ENCODE measurements around the gene GPR78.

Gene GPR78

GRCh38 chr4:8601086-8601485 is 20.9 kb downstream of the GPR78 start:
- DNase-seq, result no peak

- no peak for DNase-seq
Observed at GRCh38 chr4:8601556-8601955, 21.4 kb downstream of the GPR78 start.

GRCh38 chr4:8602686-8603430 is 22.7 kb downstream of the GPR78 start:
- DNase-seq, result no peak

DNA sequence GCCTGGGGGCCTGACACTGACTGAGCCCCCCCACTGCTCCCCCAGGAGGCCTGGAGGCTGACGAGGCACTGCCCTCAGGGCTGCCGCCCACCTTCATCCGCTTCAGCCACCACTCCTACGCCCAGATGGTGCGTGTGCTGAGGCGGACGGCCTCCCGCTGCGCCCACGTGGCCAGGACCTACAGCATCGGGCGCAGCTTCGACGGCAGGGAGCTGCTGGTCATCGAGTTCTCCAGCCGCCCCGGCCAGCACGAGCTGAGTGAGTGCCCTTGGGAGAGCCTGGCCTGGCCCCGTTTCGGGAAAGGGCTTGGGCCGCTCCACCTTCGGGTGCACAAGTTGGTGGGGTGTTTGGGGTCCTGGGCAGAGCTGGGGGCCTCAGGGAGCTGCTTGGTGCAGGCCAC is 23.7 kb downstream of the GPR78 start:
- DNase-seq, result no peak

DNA sequence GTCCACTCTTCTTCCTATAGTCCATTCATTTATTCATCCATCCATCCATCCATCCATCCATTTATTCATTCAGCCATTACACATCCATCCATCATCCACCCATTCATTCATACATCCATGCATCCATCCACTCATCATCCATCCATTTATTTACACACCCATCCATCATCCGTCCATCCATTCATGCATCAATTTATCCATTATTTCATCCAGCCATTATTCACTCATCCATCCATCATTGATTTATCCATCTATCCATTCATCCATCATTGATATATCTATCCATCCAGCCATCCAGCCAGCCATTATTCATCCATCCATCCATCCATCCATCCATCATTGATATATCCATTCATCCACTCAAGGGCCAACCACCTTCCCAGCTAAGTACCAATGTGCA is 25.1 kb downstream of the GPR78 start:
- DNase-seq, result no peak

- no peak for DNase-seq
Observed at GRCh38 chr4:8606476-8606875, 26.3 kb downstream of the GPR78 start.

DNA sequence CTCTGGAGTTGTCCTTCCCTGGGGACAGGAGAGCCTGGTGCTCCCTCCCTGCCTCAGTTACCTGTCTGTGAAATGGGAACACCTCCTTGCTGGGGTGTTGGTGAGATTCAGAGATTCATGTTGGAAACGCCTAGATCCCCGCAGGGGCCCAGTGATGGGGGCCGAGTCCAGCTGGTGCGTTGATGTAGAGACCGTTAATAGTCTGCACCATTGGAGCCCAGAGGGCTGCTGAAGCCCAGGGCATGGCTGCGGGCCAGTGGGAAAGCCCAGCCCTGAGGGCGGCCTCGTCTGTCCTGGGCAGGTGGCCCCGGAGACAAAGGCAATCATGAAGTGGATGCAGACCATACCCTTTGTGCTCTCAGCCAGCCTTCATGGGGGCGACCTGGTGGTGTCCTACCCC is 26.8 kb downstream of the GPR78 start:
- DNase-seq, result no peak

DNA sequence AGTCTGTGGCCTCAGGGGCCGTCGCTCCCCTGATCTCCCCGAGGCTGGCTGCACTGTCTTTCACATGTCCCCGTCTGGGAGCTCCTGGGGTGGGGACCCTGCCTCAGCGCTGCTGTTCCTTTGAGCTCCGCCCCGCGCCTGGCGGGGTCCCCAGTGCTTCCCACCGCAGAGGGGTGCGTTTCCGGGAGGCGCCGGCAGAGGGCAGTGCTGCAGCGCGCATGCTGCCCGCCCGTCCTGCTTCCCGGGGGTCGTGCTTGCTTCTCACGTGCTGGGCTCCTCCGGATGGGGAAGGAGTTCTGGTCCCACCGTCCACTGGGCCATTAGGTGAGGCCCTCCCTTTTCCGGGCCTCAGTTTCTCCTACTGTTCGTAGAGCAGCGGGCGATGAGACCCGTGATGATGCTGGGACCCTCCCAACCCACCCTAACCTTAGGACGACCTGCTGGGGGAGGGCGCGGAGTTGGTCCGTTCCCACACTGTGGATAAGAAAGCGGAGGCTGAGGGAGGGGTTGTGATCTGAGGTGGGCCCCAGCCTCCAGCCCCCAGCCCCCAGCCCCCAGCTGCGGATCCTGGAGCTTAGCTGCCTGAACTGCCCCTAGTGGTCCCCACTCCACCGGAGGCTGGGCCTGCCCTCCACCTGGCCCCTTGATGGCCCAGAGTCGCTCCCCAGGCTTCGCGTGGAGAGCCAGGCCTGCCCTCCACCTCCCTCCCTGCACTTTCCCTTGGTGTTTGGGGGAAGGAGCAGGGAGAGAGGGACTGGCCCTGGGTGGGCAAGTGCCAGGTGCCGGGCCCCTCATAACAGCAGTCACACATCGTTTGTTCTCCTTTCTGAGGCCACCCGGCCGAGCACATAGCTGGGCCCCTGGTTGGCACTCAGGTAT is 27.6 kb downstream of the GPR78 start:
- DNase-seq, result no peak

DNA sequence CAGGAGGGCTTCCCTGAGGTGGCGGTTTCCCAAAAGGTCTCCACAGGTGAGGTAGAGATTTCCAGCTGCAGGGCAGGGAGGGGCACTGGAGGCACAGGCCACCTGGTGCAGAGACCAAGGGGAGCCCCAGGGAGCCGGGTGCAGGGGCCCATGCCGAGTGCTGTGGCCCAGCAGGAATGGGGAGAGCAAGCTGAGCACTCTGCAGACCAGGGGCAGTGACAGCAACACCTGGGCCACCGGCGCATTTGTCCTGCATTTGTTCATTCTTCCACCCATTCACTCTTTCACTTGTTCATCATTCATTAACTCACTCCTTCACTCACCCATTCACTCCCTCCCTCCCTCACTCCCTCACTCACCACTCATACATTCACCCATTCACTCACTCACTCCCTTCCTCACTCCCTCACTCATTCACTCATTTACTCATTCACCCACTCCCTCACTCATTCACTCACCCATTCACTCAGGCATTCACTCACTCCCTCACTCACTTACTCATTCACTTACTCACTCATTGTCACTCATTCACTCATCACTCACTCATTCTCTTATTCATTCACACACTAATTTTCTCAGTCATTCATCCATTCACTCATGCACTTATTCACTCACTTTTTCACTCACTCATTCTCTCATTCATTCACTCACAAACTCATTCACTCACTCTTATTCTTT is 28.7 kb downstream of the GPR78 start:
- no peak for DNase-seq

DNA sequence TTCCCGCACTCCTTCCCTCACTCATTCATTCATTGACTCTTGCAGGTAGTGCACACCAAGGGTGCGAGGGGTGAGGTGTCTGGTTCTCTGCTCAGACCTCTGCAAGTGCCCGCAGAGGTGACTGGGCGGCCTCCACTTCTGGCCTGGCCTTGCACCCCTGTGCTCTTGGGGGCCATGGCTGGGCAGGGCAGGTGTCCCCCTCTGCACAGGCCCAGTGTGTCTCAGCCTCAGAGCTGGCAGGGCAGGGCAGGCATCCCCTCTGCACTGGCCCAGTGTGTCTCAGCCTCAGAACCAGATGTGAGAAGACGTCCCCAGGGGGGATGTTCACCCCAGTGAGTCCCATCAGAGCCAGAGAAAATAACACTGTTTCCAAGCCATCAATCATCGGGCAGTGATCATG is 29.2 kb downstream of the GPR78 start:
- no peak for DNase-seq

- no peak for DNase-seq
Observed at GRCh38 chr4:8609824-8610350, 29.7 kb downstream of the GPR78 start.

DNA sequence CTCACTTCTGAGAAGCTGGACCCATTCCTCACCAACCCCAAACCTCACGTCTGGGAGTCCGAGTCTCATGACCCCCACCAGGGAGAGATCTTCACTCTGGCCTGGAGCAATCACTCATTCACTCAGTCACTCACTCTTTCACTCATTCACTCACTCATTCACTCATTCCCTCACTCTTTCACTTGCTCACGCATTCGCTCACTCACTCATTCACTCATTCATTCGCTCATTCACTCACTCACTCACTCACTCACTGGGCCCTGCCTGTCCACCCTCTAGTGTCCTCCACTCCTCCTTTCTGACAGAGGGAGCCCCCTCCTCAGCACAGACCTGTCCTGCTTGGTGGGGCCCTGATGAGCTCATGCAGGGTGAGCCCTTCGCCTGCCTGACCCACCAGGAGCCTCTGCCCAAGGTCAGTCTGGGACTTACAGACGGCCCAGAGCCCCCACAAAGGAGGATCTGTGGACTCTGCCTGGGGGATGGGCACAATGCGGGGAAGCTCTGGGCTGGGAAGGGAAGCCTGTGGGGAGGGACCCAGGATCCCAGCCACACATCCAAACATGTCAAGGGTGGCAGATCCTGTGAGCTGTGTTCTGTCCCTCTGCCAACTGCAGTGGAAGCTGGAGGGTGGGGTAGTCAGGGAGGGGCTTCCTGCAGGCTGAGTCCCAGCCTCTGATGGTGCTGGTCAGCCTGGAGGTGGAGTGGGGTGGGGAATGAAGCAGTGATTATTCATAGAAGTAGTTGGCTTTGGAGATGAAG is 30.8 kb downstream of the GPR78 start:
- DNase-seq, result no peak

- no peak for DNase-seq
Observed at GRCh38 chr4:8612646-8613045, 32.5 kb downstream of the GPR78 start.

- no peak for DNase-seq
Observed at GRCh38 chr4:8613421-8614364, 33.5 kb downstream of the GPR78 start.

GRCh38 chr4:8614365-8615193 is 34.4 kb downstream of the GPR78 start:
- no peak for DNase-seq

- no peak for DNase-seq
Observed at GRCh38 chr4:8615366-8615765, 35.2 kb downstream of the GPR78 start.

- DNase-seq, result no peak
Observed at GRCh38 chr4:8615921-8616787, 36.0 kb downstream of the GPR78 start.

DNA sequence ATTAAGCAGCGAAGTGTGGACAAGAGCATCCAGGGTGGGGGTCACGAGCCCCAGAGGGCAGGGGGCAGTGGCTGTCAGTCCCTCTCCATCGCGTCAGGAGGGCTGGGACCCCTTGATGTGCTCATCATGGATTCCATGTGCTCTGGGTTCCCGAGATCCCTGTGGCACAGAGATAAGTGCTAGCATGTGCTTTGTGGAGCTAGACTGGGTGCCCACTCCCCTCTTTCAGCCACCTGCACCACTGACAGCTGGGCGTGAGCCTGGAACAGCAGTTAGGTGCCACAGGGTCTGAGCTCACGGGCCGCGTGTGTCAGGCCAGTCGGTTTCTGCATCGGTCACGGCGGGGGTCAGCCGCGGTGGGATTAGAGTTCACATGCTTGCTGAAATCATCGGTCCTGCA is 36.6 kb downstream of the GPR78 start:
- no peak for DNase-seq

- no peak for DNase-seq
Observed at GRCh38 chr4:8617486-8618040, 37.4 kb downstream of the GPR78 start.
